SK-N-SH (cell line): ENCODE data around the gene R3HDM4. TPM values are rescaled to one million over a fixed set of nuclear protein-coding genes. Genes with fewer than 3 reads are reported as not detected.

Source experiments
- CTCF ChIA-PET: fragments of 300-600, 350-600 bp; formaldehyde crosslinking; extraction: SDS; loops from one replicate; lab custom pipeline; 2021; lab: Yijun Ruan, JAX
- POLR2A ChIA-PET: fragments of 350-600 bp; sonication (Branson Sonifier 250); formaldehyde crosslinking; extraction: SDS; loops from one replicate; lab custom pipeline; 2020; ENCODE audit warnings: antibody characterized with exemption, inconsistent platforms; lab: Yijun Ruan, JAX
- DNase-seq: peaks from one replicate; pipeline ENCODE4 v3.0.0; 2012
- H2AFZ ChIP-seq: fragments of 200-600 bp; sonication (generic); 2 replicates; pipeline ENCODE4 v1.8.1; 2016; ENCODE audit warnings: antibody characterized with exemption, mild to moderate bottlenecking, low read depth
- H3F3A ChIP-seq: fragments of 200-600 bp; sonication (generic); replicated peaks from 2 replicates; pipeline ENCODE3; 2016; ENCODE audit warnings: antibody characterized with exemption, mild to moderate bottlenecking; ENCODE audit not compliant: insufficient read depth
- H3K27ac ChIP-seq, 2 experiments: fragments of 200-500 bp in 1 of 2; fragments of 200-600 bp in 1 of 2; sonication (Bioruptor generic) in 1 of 2; sonication (generic), shearing (Covaris generic) in 1 of 2; 2 replicates each; pipeline versions ENCODE4 v1.5.1 to v1.6.1; 2014 to 2016; ENCODE audit warnings: low read depth in 2 of 2, inconsistent platforms in 1 of 2, low read length in 1 of 2, mild to moderate bottlenecking in 1 of 2, mixed read lengths in 1 of 2
- H3K27me3 ChIP-seq: fragments of 200-600 bp; sonication (generic), shearing (Covaris generic); 2 replicates; pipeline ENCODE4 v1.6.1; 2016; ENCODE audit warnings: mixed run types; ENCODE audit not compliant: insufficient read depth
- H3K36me3 ChIP-seq, 2 experiments: fragments of 200-500 bp in 1 of 2; fragments of 200-600 bp in 1 of 2; sonication (Bioruptor generic) in 1 of 2; sonication (generic) in 1 of 2; replicated peaks in 1 of 2; 2 replicates each; pipeline versions ENCODE3 to v1.5.1; 2014 to 2016; ENCODE audit warnings: low read length in 1 of 2, mild to moderate bottlenecking in 1 of 2; ENCODE audit not compliant: insufficient read depth in 2 of 2, control insufficient read depth in 1 of 2
- H3K4me1 ChIP-seq, 2 experiments: fragments of 200-500 bp in 1 of 2; fragments of 200-600 bp in 1 of 2; sonication (Bioruptor generic) in 1 of 2; sonication (generic), shearing (Covaris generic) in 1 of 2; 2 replicates each; pipeline versions ENCODE4 v1.5.1 to v1.6.1; 2014 to 2016; ENCODE audit warnings: low read depth in 1 of 2, low read length in 1 of 2, mixed run types in 1 of 2; ENCODE audit not compliant: insufficient read depth in 2 of 2, control insufficient read depth in 1 of 2
- H3K4me2 ChIP-seq: fragments of 200-600 bp; sonication (generic), shearing (Covaris generic); 2 replicates; pipeline ENCODE4 v1.6.1; 2017; ENCODE audit warnings: mixed run types
- H3K4me3 ChIP-seq, 2 experiments: fragments of 200-500 bp in 1 of 2; fragments of 200-600 bp in 1 of 2; sonication (Bioruptor generic) in 1 of 2; sonication (generic), shearing (Covaris generic) in 1 of 2; 2 replicates each; pipeline versions ENCODE4 v1.5.1 to v1.8.1; 2014 to 2016; ENCODE audit warnings: low read depth in 2 of 2, inconsistent platforms in 1 of 2, low read length in 1 of 2, mild to moderate bottlenecking in 1 of 2, mixed read lengths in 1 of 2, moderate library complexity in 1 of 2
- H3K79me2 ChIP-seq: fragments of 200-600 bp; sonication (generic); 2 replicates; pipeline ENCODE4 v1.8.1; 2017; ENCODE audit warnings: mild to moderate bottlenecking; ENCODE audit not compliant: insufficient read depth
- H3K9ac ChIP-seq: fragments of 200-600 bp; sonication (generic); 2 replicates; pipeline ENCODE4 v1.6.1; 2017; ENCODE audit warnings: mixed run types
- H3K9me2 ChIP-seq: fragments of 200-600 bp; sonication (generic); 2 replicates; pipeline ENCODE4 v1.6.1; 2017; ENCODE audit warnings: mixed run types
- H3K9me3 ChIP-seq: fragments of 200-600 bp; sonication (generic); 2 replicates; pipeline ENCODE4 v1.6.1; 2017; ENCODE audit warnings: mixed run types, mild to moderate bottlenecking, moderate library complexity
- H4K20me1 ChIP-seq: fragments of 200-600 bp; sonication (generic); 2 replicates; pipeline ENCODE4 v1.6.1; 2017; ENCODE audit warnings: mild to moderate bottlenecking, mixed run types; ENCODE audit not compliant: insufficient read depth
- EP300 ChIP-seq, 2 experiments: IDR thresholded peaks; 2 replicates each; pipeline versions ENCODE4 v1.4.0 to v1.6.1; 2012; ENCODE audit warnings: borderline replicate concordance in 1 of 2, low read depth in 1 of 2, low read length in 1 of 2
- GABPA ChIP-seq: IDR thresholded peaks from 2 replicates; pipeline ENCODE4 v1.4.0; 2012; ENCODE audit warnings: low read depth, mild to moderate bottlenecking
- GATA2 ChIP-seq: sonication (generic); formaldehyde crosslinking; IDR thresholded peaks from 2 replicates; pipeline ENCODE4 v1.5.0; 2020; ENCODE audit warnings: mild to moderate bottlenecking, missing genetic modification reagents
- MXI1 ChIP-seq: IDR thresholded peaks from 2 replicates; pipeline ENCODE4 v1.6.1; 2012; ENCODE audit warnings: mild to moderate bottlenecking, low read depth, low read length, improper control_type of control experiment
- NFIC ChIP-seq: IDR thresholded peaks from 2 replicates; pipeline ENCODE4 v1.4.0; 2012; ENCODE audit warnings: borderline replicate concordance
- RCOR1 ChIP-seq: fragments of 150-350 bp; IDR thresholded peaks from 2 replicates; pipeline ENCODE4 v1.6.1; 2017; ENCODE audit warnings: antibody characterized with exemption, low read length
- TCF12 ChIP-seq: IDR thresholded peaks from 2 replicates; pipeline ENCODE4 v1.4.0; 2012
- TEAD4 ChIP-seq: IDR thresholded peaks from 2 replicates; pipeline ENCODE4 v1.4.0; 2012; ENCODE audit warnings: mild to moderate bottlenecking, borderline replicate concordance; ENCODE audit not compliant: insufficient read depth
- YY1 ChIP-seq: IDR thresholded peaks from 2 replicates; pipeline ENCODE4 v1.4.0; 2012; ENCODE audit warnings: low read depth, mild to moderate bottlenecking
- WGBS: methylation state at CpG from one replicate; pipeline ENCODE4 v1.1.6; 2017; ENCODE audit warnings: low lambda C conversion rate; 5-methylcytosine and 5-hydroxymethylcytosine counted together
- polyA plus RNA-seq, 3 experiments: library from polyadenylated mRNA; depleted of rRNA; stranded (reverse); fragments of >200 nt; gene quantifications; 2 replicates each; pipeline ENCODE4 v1.2.3, GENCODE V29; 2012
- TF ChIP-seq, protein P1 (sequence below): fragments of 150-350 bp; IDR thresholded peaks from 2 replicates; pipeline ENCODE4 v1.6.1; 2016; ENCODE audit warnings: mild to moderate bottlenecking, low read depth, low read length
- TF ChIP-seq, protein P2 (sequence below): IDR thresholded peaks from 2 replicates; pipeline ENCODE4 v1.6.1; 2012; ENCODE audit warnings: mild to moderate bottlenecking, low read depth, low read length, moderate library complexity
- TF ChIP-seq, protein P3 (sequence below): IDR thresholded peaks from 2 replicates; pipeline ENCODE4 v1.4.0; 2012; ENCODE audit warnings: low read depth, borderline replicate concordance

Gene R3HDM4
- polyA plus RNA-seq, 1 of the 3 experiments (the other 2 are of a cell fraction), result 39.2 TPM

DNA sequence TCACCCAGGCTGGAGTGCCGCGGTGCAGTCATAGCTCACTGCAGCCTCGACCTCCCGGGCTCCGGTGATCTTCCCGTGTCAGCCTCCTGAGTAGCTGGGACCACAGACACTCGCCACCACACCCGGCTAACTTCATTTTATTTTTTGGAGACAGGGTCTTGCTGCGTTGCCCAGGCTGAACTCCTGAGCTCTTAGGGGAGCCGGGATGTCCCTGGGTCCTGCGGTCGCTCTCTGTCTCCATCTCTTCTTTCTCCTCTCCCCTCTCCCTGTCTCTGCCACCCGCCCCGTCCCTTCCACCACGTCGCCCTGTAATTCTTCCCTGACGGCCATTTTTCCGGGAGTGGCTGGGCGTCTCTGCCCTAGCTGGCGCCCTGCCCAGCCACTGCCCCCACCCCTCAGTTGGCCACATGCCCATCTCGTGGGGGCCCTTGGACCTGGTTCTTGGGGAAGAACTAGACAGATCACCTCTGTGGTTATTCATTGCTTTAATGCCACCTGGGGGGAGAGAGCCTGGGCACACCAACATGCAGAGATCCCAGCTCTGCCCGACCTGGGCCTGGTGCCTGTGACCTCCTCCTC lies 31.7 kb upstream of the R3HDM4 start:
- WGBS, result 68% methylated on average over 21 of the region's 22 CpGs
- H3K4me1 ChIP-seq, result peaks cover 6 to 49% of the 10 kb centered on the region in 2 experiments; a peak in 3 of 4 replicates
- H4K20me1 ChIP-seq, result peaks cover 54% of the 10 kb centered on the region
- H3K27me3 ChIP-seq, result no peaks in the 10 kb centered on the region
- POLR2A ChIA-PET, result interaction anchor here (0.6 kb wide), 3 partner anchors 11 to 39 kb away, joined by 3 to 4 read pairs (median 3); no protein-coding TSS in a partner anchor
- H3K79me2 ChIP-seq, result peaks cover 33% of the 10 kb centered on the region; the same call in 1 of the 2 replicates
- H3K9me2 ChIP-seq, result no peaks in the 10 kb centered on the region
- TF ChIP-seq TCF12, result no peak
- no peak for TF ChIP-seq YY1
- TF ChIP-seq, protein P1, sequence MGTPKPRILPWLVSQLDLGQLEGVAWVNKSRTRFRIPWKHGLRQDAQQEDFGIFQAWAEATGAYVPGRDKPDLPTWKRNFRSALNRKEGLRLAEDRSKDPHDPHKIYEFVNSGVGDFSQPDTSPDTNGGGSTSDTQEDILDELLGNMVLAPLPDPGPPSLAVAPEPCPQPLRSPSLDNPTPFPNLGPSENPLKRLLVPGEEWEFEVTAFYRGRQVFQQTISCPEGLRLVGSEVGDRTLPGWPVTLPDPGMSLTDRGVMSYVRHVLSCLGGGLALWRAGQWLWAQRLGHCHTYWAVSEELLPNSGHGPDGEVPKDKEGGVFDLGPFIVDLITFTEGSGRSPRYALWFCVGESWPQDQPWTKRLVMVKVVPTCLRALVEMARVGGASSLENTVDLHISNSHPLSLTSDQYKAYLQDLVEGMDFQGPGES, result no peak
- TF ChIP-seq, protein P2, sequence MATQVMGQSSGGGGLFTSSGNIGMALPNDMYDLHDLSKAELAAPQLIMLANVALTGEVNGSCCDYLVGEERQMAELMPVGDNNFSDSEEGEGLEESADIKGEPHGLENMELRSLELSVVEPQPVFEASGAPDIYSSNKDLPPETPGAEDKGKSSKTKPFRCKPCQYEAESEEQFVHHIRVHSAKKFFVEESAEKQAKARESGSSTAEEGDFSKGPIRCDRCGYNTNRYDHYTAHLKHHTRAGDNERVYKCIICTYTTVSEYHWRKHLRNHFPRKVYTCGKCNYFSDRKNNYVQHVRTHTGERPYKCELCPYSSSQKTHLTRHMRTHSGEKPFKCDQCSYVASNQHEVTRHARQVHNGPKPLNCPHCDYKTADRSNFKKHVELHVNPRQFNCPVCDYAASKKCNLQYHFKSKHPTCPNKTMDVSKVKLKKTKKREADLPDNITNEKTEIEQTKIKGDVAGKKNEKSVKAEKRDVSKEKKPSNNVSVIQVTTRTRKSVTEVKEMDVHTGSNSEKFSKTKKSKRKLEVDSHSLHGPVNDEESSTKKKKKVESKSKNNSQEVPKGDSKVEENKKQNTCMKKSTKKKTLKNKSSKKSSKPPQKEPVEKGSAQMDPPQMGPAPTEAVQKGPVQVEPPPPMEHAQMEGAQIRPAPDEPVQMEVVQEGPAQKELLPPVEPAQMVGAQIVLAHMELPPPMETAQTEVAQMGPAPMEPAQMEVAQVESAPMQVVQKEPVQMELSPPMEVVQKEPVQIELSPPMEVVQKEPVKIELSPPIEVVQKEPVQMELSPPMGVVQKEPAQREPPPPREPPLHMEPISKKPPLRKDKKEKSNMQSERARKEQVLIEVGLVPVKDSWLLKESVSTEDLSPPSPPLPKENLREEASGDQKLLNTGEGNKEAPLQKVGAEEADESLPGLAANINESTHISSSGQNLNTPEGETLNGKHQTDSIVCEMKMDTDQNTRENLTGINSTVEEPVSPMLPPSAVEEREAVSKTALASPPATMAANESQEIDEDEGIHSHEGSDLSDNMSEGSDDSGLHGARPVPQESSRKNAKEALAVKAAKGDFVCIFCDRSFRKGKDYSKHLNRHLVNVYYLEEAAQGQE, result no peak
- TF ChIP-seq TEAD4, result no peak
- TF ChIP-seq RCOR1, result 0 out of 2 replicates have a peak, but pooled peaks have one; percentile 28
- no peak for TF ChIP-seq EP300 (IDR thresholded peaks at IDR 0.05; ENCODE audit: borderline replicate concordance in 1 of 2, low read depth in 1 of 2, low read length in 1 of 2)
- TF ChIP-seq NFIC, result peak; percentile 55; the same call in 1 of the 2 replicates
- peak; percentile 26; the same call in 1 of the 2 replicates for TF ChIP-seq MXI1
- TF ChIP-seq GATA2 (CRISPR knock-in tag), result peak; percentile 60
- TF ChIP-seq, protein P3, sequence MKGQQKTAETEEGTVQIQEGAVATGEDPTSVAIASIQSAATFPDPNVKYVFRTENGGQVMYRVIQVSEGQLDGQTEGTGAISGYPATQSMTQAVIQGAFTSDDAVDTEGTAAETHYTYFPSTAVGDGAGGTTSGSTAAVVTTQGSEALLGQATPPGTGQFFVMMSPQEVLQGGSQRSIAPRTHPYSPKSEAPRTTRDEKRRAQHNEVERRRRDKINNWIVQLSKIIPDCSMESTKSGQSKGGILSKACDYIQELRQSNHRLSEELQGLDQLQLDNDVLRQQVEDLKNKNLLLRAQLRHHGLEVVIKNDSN, result no peak
- TF ChIP-seq GABPA, result no peak
- peak overlapping the region in 1 of 2 experiments; percentile 88; a peak in 2 of 4 replicates for H3K27ac ChIP-seq
- CTCF ChIA-PET, result interaction anchor here (0.8 to 1.6 kb wide), 6 partner anchors 10 to 81 kb away, joined by 3 to 7 read pairs (median 4); no protein-coding TSS in a partner anchor
- DNase-seq, result peak; percentile 86
- no peak overlapping the region for H3K4me2 ChIP-seq
- no peak overlapping the region for H2AFZ ChIP-seq
- H3F3A ChIP-seq, result peaks cover 13% of the 10 kb centered on the region
- no peak overlapping the region for H3K4me3 ChIP-seq
- no peaks in the 10 kb centered on the region for H3K9me3 ChIP-seq
- no peak overlapping the region for H3K9ac ChIP-seq
- peaks cover 0 to 4% of the 10 kb centered on the region in 2 experiments for H3K36me3 ChIP-seq
